ENCODE results near the gene SDF4.

Gene SDF4

DNA sequence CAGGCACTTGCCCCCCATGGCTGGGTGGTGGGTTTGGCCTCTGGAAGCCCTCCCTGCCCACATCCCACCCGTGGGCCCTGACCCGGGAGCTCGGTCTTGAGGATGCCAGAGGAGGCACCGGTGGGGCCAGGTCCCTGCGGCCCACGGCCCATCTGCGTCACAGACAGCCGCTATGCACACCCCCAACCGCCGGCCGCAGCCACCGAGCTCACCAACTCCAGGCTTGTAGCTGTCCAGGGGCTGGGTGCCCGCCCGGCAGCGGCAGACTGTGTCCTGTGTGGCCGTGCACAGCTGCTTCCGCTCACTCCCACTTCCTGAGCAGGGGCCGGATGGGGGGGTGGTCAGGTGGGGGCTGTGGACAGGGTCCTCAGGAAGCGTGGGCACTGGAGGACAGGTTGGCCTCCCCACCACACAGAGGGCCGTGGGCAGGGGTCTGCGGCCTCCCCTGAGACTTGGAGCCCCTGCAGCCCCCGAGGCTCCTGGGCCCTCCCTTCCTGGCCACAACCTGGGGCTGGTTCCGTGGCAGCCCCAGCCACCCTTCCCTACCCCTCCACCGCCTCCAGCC is 18.9 kb downstream of the SDF4 start:
- Histone ChIP-seq H3K9ac (ENCODE audit: low read depth, low read length) (no peak overlapping the region), H3K27me3 (ENCODE audit: control insufficient read depth, insufficient read depth, low read length) (no peaks in the 10 kb centered on the region), H3K4me3 (ENCODE audit: low read depth, low read length) (no peak overlapping the region), H3K9me3 (ENCODE audit: control insufficient read depth, insufficient read depth, low read length) (no peaks in the 10 kb centered on the region), H3K4me1 (ENCODE audit: control insufficient read depth, insufficient read depth, low read length) (no peaks in the 10 kb centered on the region), H3K36me3 (ENCODE audit: control insufficient read depth, insufficient read depth, low read length) (peaks cover 7% of the 10 kb centered on the region)

DNA sequence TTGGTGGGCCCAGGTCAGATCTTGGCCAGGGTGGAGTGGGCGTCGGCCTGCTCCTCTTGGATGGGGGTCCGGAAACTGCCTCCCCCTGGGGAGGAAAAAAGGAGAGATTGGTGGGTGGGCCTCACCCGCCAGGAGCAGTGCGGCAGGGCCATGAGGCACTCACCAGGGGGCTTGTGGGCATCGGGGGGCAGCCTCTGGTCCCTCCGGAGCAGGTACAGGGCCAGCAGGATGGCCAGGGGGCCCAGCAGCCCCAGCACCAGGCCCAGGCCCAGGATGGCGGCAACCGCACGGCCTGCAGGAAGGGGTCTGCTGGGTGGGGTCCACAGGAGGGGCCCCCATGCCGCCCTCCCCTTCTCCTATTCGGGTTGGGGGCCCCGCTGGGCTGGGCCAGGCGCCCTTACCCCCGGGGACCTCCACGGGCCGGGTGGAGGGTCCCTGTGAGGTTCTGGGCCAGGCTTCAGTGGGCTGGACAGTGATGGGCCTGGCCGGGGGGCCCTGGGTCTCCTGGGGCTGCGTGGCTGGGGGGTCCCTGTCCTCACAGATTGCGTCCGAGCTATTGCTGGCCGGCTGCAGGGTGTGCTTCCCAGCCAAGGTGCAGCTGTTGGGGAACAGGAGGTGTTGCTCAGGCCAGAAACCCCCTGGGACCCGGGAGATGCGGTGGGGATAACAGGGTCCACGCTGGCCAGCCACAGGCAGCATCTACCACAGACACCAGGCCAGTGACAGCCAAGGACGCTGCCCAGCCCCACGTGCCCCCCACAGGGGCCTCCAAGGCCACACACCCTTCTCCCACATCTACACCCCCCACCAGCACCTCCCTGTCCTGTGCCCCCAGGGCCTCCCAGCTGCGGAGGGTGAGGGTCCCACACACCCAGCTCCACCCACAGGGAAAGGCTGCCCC is 20.0 kb downstream of the SDF4 start:
- H3K27me3 ChIP-seq (ENCODE audit: control insufficient read depth, insufficient read depth, low read length) = no peaks in the 10 kb centered on the region
- peaks cover 3% of the 10 kb centered on the region for H3K36me3 ChIP-seq (ENCODE audit: control insufficient read depth, insufficient read depth, low read length)
- no peak overlapping the region for H3K9ac ChIP-seq (ENCODE audit: low read depth, low read length)
- no peaks in the 10 kb centered on the region for H3K9me3 ChIP-seq (ENCODE audit: control insufficient read depth, insufficient read depth, low read length)
- no peaks in the 10 kb centered on the region for H3K4me1 ChIP-seq (ENCODE audit: control insufficient read depth, insufficient read depth, low read length)
- H3K4me3 ChIP-seq (ENCODE audit: low read depth, low read length) = no peak overlapping the region

DNA sequence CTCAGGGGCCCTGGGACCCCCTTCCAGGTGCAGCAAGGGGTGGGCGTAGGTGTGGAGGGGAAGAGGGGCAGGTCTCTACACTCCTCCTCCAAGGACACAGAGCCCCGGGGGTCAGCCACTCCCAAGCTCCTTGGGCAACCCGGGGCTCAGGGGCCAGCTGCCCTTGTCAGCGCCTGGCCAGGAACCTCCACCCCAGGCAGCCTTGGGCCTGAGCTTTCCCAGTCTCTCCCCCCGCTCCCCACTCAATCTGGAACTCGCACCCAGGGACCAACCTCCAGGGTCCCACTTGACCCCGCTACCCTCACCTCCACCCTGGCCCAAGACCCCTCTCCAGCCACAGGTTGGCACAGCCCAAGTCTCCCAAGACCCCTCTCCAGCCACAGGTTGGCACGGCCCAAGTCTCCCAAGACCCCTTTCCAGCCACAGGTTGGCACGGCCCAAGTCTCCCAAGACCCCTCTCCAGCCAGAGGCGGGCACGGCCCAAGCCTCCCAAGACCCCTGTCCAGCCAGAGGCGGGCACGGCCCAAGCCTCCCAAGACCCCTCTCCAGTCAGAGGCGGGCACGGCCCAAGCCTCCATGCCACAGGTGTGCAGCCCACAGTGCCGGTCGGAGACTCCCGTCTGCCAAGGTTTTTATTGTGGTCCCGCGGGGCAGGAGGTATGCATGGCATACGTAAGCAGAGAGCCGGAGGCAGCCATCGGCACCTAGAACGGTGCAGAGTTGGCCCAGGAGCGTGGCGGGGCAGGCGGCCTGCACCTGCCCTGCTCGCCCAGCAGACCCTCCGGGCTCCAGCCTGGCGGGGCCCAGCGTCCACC is 20.9 kb downstream of the SDF4 start:
- Histone ChIP-seq H3K27me3 (ENCODE audit: control insufficient read depth, insufficient read depth, low read length) (peaks cover 3% of the 10 kb centered on the region), H3K9me3 (ENCODE audit: control insufficient read depth, insufficient read depth, low read length) (no peaks in the 10 kb centered on the region), H3K36me3 (ENCODE audit: control insufficient read depth, insufficient read depth, low read length) (peaks cover 2% of the 10 kb centered on the region), H3K9ac (ENCODE audit: low read depth, low read length) (no peak overlapping the region), H3K4me1 (ENCODE audit: control insufficient read depth, insufficient read depth, low read length) (no peaks in the 10 kb centered on the region), H3K4me3 (ENCODE audit: low read depth, low read length) (no peak overlapping the region)

DNA sequence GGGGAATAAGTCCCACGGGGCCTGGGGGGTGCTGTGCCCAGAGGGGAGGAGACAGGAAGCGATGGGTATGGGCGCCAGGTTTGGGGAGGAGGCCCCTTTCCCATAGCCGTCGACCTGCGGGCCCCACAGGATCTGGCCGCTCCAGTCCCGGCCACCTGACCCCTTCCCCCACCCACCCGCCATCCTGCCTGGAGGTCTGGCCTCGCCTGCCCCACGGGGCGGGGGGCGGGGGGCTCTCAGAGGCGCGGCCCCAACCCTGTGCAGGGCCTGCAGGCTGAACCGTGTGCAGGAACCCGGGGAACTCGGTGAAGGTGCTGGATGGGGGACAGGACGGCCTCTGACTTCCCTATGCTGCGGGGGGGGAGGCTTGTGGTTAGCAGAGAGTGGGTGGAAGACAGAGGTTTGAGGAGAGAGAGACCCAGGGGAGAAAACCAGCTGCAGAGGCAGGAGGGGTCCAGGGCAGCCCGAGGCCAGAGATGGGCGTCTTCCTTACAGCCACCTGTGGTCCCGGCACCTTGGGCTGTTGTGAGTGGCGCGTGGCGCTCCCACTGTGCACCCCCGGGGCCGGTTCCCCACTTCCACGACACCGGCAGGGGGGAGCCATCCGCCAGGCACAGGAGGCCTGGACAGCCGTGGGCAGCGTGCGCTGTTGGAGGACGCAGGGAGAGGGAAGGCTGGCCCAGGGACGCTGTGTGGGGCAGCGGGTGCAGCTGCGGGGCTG is 22.9 kb downstream of the SDF4 start:
- Histone ChIP-seq H3K9ac (ENCODE audit: low read depth, low read length) (no peak overlapping the region), H3K9me3 (ENCODE audit: control insufficient read depth, insufficient read depth, low read length) (no peaks in the 10 kb centered on the region), H3K4me3 (ENCODE audit: low read depth, low read length) (no peak overlapping the region), H3K27me3 (ENCODE audit: control insufficient read depth, insufficient read depth, low read length) (peaks cover 5% of the 10 kb centered on the region), H3K4me1 (ENCODE audit: control insufficient read depth, insufficient read depth, low read length) (no peaks in the 10 kb centered on the region), H3K36me3 (ENCODE audit: control insufficient read depth, insufficient read depth, low read length) (no peaks in the 10 kb centered on the region)

DNA sequence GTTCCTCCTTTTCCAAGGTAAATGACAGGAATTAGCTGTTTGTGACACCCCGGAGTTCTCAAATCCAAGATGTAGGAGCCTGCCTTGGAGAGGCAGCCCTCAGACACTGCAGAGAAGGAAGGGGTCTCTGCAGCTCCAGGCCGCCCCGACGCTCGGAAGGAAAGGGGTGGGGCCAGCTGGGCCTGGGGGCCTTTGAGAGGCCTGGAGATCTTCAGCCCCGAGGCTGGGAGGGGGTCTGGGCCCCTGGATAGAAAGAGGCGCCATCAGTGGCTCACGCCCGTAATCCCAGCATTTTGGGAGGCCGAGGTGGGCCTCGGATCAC is 24.3 kb downstream of the SDF4 start:
- Histone ChIP-seq H3K4me3 (ENCODE audit: low read depth, low read length) (no peak overlapping the region), H3K9ac (ENCODE audit: low read depth, low read length) (no peak overlapping the region), H3K36me3 (ENCODE audit: control insufficient read depth, insufficient read depth, low read length) (no peaks in the 10 kb centered on the region), H3K4me1 (ENCODE audit: control insufficient read depth, insufficient read depth, low read length) (no peaks in the 10 kb centered on the region), H3K9me3 (ENCODE audit: control insufficient read depth, insufficient read depth, low read length) (no peaks in the 10 kb centered on the region), H3K27me3 (ENCODE audit: control insufficient read depth, insufficient read depth, low read length) (peaks cover 5% of the 10 kb centered on the region)

DNA sequence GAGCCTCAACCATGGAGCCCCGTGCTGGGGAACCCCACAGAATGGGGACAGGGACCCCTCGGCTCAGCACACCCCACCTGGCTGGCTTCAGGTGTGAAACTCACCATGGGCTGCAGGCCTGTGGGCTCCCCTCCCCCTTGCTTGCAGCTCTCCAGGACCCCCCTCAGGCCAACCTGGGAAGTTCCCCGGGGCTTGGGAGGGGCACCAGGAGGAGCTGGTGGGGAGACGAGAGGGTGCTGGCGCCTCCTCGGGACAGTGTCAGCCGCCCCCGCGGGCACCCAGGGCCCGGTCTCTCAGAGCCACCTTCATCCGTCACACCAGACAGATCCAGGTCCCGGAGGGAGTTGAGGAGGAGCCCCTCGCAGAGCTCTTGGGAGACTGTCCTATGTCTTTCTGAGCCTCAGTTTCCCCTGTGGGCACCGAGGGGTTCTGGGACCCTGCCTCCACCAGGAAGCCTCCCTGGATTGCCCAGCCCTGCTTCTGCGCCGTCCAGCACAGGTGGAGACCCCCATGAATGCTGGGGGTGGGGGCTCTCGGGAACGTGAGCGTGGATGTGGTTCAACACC is 24.8 kb downstream of the SDF4 start:
- no peak overlapping the region for H3K9ac ChIP-seq (ENCODE audit: low read depth, low read length)

DNA sequence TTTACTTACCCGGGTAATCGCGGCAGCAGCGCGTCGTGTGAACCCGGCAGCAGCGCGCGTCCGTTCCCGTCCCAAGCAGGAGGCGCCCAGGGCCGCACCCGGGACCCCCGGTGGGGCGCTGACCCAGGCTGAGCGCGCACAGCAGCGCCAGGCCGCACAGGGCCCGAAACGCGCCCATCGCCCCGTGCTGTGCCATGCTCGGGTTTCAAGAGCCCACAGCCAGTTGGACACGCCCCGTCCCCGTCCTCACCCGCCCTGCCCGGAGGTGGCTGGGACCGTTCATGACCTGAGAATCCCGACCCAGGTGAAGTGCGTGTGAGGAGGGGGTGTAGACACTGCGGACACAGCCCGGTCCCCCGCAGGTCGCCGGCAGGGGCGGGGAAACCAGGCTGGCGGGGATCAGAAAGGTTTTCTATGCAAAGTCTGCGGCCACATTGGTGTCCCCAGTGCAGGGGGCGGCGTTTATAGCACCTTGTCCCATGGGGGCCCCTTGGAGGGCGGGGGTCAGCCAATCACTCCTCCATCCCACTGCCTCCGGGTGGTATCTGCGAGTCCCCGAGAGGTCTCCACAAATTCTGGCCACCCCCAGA is 25.3 kb downstream of the SDF4 start, which contains the start of gene TNFRSF18:
TNFRSF18 (minus strand) TSS at position 217 of the 590 bp plus-strand sequence; CDS start at position 196, 21 bp downstream.
- no peaks in the 10 kb centered on the region for H3K4me1 ChIP-seq (ENCODE audit: control insufficient read depth, insufficient read depth, low read length)
- no peaks in the 10 kb centered on the region for H3K36me3 ChIP-seq (ENCODE audit: control insufficient read depth, insufficient read depth, low read length)
- H3K27me3 ChIP-seq (ENCODE audit: control insufficient read depth, insufficient read depth, low read length) = peaks cover 5% of the 10 kb centered on the region
- no peaks in the 10 kb centered on the region for H3K9me3 ChIP-seq (ENCODE audit: control insufficient read depth, insufficient read depth, low read length)
- H3K4me3 ChIP-seq (ENCODE audit: low read depth, low read length) = peak within 1 kb of the TSS; percentile 22
- H3K9ac ChIP-seq (ENCODE audit: low read depth, low read length) = no peak within 1 kb of the TSS

More for the DNA sequence above, 24.8 kb downstream of the SDF4 start:
- Histone ChIP-seq H3K9me3 (ENCODE audit: control insufficient read depth, insufficient read depth, low read length) (no peaks in the 10 kb centered on the region), H3K36me3 (ENCODE audit: control insufficient read depth, insufficient read depth, low read length) (no peaks in the 10 kb centered on the region), H3K4me3 (ENCODE audit: low read depth, low read length) (no peak overlapping the region), H3K27me3 (ENCODE audit: control insufficient read depth, insufficient read depth, low read length) (peaks cover 5% of the 10 kb centered on the region), H3K4me1 (ENCODE audit: control insufficient read depth, insufficient read depth, low read length) (no peaks in the 10 kb centered on the region)

DNA sequence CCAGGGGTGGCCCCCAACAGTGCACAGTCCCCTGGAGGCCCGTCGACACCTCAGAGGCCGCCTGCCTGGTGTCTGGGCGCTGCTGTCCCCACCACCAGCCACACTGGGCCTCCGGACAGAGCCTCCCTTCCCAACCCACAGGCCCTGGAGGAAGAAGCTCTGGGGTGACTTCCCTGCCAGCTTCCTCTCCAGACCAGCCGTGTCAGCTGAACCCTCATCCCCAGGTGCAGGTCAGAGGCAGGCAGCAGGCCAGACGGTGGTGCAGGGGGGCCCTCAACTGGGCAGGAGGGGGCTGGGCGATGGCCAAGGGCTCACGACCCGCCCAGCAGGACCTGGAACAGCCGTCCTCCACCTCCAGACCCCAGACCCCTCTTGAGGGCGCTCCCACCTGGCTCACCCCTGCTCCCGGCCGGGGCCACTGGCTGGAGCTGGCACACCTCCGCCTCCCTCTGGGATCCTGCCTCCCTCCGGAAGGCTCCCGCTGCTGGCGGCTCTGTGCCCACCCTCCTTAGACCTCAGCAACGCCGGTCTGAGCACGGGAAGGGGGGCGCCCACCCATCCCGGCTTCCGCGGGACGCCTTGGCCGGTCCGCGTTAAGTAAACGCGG is 25.9 kb downstream of the SDF4 start:
- Histone ChIP-seq H3K4me1 (ENCODE audit: control insufficient read depth, insufficient read depth, low read length) (no peaks in the 10 kb centered on the region), H3K4me3 (ENCODE audit: low read depth, low read length) (peak overlapping the region; percentile 22)

DNA sequence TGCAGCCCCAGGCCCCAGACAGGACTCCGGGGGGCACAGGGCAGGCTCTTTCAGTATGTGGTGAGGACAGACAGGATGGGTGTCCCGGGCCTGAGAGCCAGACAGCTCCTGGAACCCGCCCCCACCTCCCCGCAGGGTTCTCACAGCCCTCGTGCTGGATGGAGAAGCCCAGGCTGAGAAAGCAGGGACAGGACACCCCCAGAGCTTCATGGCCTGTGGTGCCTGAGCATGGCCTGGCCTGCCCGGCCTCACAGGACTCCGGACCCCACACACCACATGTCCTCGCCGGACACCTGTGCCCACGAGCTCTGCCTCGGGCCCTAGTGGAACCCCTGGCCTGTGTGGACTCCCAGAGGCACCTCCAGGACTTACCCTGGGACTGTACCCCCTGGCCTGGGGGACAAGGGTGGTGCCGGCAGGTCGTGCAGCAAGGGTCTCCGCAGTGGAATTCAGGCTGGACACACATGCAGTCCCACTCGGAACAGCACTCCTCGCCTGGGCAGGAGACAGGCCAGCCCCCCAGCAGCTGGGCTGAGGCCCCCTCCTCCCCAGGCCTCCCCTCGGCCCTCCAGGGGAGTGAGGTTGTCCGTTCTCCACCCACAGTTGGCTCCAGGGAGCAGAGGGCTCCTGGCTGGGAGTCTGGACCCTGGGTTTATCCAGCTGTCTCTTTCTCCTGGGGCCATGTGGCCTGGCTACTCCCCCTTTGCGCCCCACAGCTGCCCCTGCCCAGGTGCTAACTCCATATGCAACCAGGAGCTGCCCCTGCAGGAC is 26.6 kb downstream of the SDF4 start:
- Histone ChIP-seq H3K4me3 (ENCODE audit: low read depth, low read length) (no peak overlapping the region), H3K9ac (ENCODE audit: low read depth, low read length) (no peak overlapping the region), H3K27me3 (ENCODE audit: control insufficient read depth, insufficient read depth, low read length) (peaks cover 5% of the 10 kb centered on the region), H3K9me3 (ENCODE audit: control insufficient read depth, insufficient read depth, low read length) (no peaks in the 10 kb centered on the region), H3K36me3 (ENCODE audit: control insufficient read depth, insufficient read depth, low read length) (no peaks in the 10 kb centered on the region), H3K4me1 (ENCODE audit: control insufficient read depth, insufficient read depth, low read length) (no peaks in the 10 kb centered on the region)

More for the DNA sequence above, 25.9 kb downstream of the SDF4 start:
- H3K27me3 ChIP-seq (ENCODE audit: control insufficient read depth, insufficient read depth, low read length) = peaks cover 5% of the 10 kb centered on the region
- H3K36me3 ChIP-seq (ENCODE audit: control insufficient read depth, insufficient read depth, low read length) = no peaks in the 10 kb centered on the region
- no peak overlapping the region for H3K9ac ChIP-seq (ENCODE audit: low read depth, low read length)
- no peaks in the 10 kb centered on the region for H3K9me3 ChIP-seq (ENCODE audit: control insufficient read depth, insufficient read depth, low read length)

DNA sequence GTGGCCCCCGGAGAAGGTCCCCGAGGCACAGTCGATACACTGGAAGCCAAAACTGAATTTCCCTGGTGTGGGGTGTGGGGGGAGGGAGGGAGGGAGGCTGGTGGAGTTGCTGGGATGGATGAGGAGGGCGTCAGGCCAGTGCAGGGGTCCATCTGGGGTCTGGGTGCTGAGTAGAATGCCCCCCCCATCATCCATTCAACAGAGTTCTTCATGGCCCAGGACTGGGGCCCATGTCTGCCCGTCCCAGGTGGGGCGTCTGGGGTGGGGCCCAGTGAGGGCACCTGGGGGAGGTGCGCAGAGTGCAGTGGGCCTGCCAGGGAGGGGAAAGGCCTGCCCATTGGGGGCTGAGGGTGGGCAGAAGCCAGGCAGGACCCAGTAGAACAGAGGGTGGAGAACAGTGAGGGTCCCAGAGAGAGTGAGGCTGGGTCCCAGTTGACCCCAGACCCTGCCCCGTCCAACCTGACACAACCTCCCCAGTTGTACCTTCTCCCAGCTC is 27.3 kb downstream of the SDF4 start:
- Histone ChIP-seq H3K9ac (ENCODE audit: low read depth, low read length) (no peak overlapping the region), H3K27me3 (ENCODE audit: control insufficient read depth, insufficient read depth, low read length) (peaks cover 5% of the 10 kb centered on the region), H3K4me1 (ENCODE audit: control insufficient read depth, insufficient read depth, low read length) (no peaks in the 10 kb centered on the region)

More for the DNA sequence above, 27.3 kb downstream of the SDF4 start:
- no peaks in the 10 kb centered on the region for H3K9me3 ChIP-seq (ENCODE audit: control insufficient read depth, insufficient read depth, low read length)
- H3K36me3 ChIP-seq (ENCODE audit: control insufficient read depth, insufficient read depth, low read length) = no peaks in the 10 kb centered on the region
- no peak overlapping the region for H3K4me3 ChIP-seq (ENCODE audit: low read depth, low read length)
